GM19395 (cell line): ENCODE data around the gene SLC6A6.

Experiments
- ATAC-seq: cut with Tn5 transposase; IDR thresholded peaks from one replicate; pipeline ENCODE4 v1.9.1; 2021; ENCODE audit warnings: mild to moderate bottlenecking, moderate library complexity; ENCODE audit not compliant: unreplicated experiment

The SLC6A6 gene

GRCh38 chr3:14415501-14415900 is 13.1 kb downstream of the SLC6A6 start:
- ATAC-seq, result no peak

DNA sequence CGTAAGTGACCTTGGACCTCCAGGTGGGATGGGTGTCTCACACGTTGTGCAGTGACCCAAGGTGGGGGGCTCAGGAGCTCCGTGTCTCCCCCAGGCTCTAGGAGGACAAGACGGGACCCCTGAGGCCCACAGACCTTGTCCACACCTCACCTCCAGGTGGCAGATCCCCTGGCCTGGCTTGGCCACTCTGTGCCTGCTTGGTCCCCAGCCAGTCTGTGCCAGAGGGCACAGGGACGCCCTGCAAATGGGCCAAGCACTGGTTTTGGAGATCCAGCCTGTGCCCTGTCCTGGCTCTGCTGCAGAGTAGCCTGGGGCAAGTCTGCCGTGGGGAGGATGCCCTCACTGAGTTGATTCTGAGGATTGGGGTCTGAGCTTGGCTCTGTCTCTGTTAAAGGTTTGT is 14.0 kb downstream of the SLC6A6 start:
- ATAC-seq, result no peak

DNA sequence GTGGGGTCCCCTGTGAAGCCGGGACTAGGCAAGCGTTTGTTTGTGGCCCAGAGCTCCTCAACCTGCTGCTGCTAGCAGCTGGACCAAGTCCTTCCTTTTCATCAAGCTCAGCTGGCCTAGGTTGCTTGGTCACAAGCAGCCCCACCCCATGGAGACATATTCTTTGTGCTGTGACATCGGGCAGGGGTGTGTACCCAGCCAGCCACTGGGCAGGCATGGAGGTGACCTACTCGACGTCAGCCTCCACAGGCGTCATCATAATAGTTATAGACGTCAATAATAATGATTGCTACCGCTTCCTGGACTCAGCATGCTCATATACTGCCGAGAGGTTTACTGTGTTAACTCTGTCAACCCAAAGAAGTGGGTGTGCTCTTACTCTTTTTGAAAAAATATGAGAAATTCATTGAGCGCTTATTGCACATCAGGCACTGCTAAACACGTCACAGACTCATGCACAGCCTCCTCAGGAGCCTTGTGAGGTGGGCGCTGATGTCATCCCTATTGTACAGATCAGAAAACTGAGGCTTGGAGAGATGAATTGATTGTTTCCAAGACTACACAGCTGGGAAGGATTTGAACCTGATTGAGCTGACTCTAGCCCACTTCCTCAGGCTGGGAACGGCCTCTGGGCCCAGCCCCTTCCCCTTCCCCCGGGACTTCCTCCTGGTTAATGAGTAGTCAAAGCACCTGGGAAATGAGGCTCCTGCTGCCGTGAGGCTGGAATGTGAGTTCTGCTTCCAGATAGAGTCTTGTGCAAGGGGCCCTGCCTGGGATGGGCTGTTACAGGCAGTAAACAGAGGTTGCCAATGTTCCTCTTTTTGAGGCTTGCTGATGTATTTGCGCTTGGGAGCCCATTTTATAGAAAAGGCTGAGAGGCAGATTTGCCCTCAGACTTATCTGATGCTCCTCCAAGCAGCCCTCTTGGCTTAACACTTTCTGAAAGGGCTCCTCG is 16.2 kb downstream of the SLC6A6 start:
- no peak for ATAC-seq

DNA sequence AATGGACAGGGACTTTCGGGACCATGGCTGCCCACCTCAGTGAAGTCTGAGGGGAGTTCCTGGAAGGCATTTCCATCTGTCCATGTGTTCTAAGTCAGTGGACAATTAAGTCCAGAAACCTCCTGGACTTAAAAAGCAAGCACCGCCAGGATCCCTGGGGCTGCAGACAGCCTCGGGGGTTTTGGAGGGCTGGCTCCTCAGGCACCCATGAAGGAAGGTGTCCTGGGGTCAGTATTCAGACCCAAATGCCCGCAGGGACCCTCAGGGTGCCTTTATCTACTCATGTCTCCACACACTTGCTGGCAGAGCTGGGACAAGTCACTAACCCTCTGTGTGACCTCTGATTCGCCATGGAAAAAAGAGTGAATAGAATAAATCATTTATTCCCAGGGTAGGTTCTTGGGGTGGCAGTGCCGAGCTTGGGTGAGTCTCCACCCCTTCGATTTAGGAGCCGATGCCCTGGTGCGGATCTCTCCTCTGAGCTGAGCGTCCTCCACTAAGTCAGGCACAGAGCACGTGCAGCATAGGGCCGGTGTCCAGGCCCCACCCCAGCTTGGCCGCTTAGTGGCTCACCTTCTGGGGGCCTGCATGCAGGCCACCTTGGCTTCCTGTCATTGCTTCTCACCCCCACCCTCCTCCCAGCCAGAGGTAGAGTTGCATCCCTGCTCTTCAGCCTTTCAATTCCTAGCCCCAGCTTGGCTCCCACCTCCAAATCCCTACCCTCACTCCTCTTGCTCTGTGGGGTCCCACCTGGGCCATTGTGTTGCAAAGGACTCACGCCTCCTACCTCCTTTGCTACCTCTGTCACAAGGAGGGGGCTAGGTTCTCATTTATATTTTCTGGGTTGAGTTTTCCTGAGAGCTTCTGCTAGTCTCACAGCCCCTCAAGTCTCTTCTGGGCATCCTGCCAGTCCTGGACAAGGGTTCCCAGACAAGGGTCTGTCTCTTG is 19.9 kb downstream of the SLC6A6 start:
- no peak for ATAC-seq

DNA sequence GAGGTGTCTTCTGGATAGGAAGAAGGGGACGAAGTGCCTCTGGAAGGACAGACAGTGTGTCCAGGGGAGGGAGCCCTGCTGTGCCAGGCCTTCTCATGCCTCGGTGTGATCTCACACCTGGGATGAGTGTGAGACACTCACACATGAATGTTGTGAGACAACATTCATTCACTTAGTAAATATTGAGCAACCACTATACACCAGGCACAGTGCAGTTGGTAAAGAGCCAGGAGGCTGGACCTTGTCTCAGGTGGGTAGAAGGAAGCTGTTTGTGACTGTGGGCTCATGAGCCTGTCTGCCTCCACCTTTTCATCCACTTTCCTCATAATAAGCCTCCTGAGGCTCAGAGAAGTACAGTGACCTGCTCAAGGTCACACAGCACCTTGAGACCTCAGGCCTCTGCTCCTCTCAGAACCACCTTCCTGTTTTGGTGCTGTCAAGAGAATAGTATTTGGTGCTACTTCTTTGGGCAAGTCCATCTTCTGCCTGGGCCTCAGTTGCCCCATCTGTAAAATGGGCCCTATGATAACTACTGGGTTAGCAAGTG is 20.9 kb downstream of the SLC6A6 start:
- ATAC-seq, result no peak

DNA sequence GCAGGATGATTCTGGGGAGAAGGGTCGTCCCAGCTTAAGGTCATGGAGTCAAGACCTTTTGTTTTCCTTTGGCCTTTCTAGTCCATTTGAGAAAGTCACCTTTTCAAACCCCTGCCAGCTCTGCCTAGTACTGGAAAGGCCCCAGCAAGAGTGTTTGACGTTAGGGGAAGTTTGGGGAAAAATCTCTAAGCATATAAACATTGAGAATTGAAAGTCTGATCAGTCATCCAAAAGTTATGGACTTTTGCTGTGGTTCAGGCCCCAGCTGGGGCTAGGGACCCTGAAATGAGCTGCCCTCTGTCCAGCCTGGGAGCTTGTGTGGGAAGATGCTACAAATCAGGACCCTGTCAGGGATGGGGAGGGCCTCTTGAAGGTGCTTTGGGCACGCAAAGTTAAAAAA is 21.6 kb downstream of the SLC6A6 start:
- no peak for ATAC-seq

GRCh38 chr3:14424711-14425580 is 22.5 kb downstream of the SLC6A6 start:
- no peak for ATAC-seq

- peak; percentile 46 for ATAC-seq
Observed at GRCh38 chr3:14425581-14426304, 23.3 kb downstream of the SLC6A6 start.

- ATAC-seq, result no peak
Observed at GRCh38 chr3:14426305-14426620, 23.9 kb downstream of the SLC6A6 start.

- ATAC-seq, result no peak
Observed at GRCh38 chr3:14428087-14429033, 26.0 kb downstream of the SLC6A6 start.

DNA sequence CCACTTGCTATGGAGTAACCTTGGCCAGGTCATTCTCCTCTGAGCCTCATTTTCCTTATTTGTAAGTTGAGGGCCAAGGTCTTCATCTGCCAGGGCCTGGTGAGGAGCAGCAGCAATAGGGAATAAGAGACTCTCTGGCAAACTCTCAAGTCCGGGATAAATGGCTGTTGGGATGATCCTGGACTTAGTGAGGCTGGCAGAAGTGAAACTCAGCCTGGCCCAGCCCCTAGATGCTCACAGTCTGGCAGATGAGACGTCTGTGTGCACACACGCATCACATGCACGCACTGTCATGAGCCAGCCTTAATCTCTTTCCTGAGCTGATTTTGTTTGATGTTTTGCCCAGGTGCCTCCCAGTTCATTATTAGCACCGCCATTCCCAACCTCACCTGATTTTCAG is 26.8 kb downstream of the SLC6A6 start:
- ATAC-seq, result no peak

- ATAC-seq, result no peak
Observed at GRCh38 chr3:14429640-14430039, 27.2 kb downstream of the SLC6A6 start.

DNA sequence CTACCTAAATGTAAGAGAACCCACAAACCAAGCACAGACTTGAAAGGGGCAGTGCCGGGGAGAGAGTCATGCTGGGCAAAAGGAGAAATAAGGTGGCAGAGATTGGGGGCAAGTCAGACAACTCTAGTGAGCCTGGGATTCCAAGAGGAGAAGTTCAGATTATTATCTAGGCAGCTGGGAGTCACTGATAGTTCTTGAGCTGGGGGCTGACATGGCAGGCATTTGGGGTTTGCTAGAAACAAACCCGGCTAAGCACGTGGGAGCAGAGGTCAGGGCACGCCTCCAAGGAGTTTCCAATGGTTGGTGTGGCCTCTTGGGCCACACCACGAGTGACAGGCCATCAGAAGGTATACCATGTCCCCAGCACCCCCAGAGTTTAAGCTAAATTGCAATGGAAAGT is 27.6 kb downstream of the SLC6A6 start:
- ATAC-seq, result no peak

GRCh38 chr3:14430706-14431451 is 28.5 kb downstream of the SLC6A6 start:
- ATAC-seq, result no peak

GRCh38 chr3:14431452-14431916 is 29.1 kb downstream of the SLC6A6 start:
- ATAC-seq, result peak; percentile 36

GRCh38 chr3:14431917-14432834 is 29.8 kb downstream of the SLC6A6 start:
- ATAC-seq, result peak; percentile 86

GRCh38 chr3:14433106-14433505 is 30.7 kb downstream of the SLC6A6 start:
- no peak for ATAC-seq
